AG10803 (cell line): Measurements from ENCODE around the gene DAAM2.
A peak's percentile ranks its signal among the peaks of the same experiment; 100 is the strongest.

Experiments
- DNase-seq: peaks from one replicate; pipeline ENCODE4 v3.0.0; 2010; ENCODE audit warnings: low read depth
- H3K4me3 ChIP-seq: 2 replicates; pipeline ENCODE4 v1.5.1; 2011; ENCODE audit warnings: mild to moderate bottlenecking, low read length, control low read depth
- TF ChIP-seq, protein P1 (sequence below): conservative IDR thresholded peaks from 2 replicates; pipeline ENCODE4 v1.5.1; 2011; ENCODE audit warnings: mild to moderate bottlenecking, low read length, control low read depth, inconsistent platforms

Gene DAAM2

DNA sequence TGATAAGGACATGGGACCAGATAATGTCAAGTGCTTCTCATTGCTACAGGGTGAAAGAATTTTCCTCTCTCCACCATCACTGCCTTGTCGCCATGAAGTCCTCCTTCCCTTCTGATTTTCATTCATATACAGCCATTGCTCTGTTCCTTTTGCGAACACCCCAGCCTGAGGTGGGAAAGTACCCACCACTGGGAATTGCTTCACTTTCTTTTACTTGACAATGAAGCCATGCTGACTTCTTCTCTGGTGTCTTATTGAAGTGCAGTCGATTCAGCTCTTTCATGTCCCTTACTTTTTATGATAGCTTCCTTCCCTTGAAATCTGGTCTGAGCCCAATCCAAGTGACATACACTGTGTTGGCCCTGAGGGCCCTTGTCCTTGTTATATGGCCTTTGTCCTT, 16.2 kb downstream of the DAAM2 start:
- TF ChIP-seq, protein P1, sequence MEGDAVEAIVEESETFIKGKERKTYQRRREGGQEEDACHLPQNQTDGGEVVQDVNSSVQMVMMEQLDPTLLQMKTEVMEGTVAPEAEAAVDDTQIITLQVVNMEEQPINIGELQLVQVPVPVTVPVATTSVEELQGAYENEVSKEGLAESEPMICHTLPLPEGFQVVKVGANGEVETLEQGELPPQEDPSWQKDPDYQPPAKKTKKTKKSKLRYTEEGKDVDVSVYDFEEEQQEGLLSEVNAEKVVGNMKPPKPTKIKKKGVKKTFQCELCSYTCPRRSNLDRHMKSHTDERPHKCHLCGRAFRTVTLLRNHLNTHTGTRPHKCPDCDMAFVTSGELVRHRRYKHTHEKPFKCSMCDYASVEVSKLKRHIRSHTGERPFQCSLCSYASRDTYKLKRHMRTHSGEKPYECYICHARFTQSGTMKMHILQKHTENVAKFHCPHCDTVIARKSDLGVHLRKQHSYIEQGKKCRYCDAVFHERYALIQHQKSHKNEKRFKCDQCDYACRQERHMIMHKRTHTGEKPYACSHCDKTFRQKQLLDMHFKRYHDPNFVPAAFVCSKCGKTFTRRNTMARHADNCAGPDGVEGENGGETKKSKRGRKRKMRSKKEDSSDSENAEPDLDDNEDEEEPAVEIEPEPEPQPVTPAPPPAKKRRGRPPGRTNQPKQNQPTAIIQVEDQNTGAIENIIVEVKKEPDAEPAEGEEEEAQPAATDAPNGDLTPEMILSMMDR: no peak

DNA sequence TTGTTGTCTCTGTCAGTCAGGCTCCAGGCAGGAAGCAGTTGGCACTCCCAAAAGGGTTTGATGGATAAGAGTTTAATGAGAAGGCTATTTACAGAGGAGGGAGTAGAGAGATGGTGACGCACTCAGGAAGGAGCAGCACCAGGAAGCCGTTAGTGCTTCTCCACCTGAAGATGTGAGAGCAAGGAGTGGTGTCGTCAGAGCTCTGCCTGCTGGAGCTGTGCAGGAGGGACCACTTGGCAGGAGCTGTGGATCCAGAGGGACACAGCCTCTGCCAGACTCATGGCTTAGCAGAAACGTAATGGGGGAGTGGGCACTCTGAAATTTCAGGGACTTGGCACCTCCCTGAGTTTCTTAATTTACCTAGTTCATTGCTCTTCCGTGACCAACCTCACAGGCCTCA, 16.8 kb downstream of the DAAM2 start:
- TF ChIP-seq, protein P1: no peak

More for the DNA sequence above, 16.2 kb downstream of the DAAM2 start:
- no peak for DNase-seq
- H3K4me3 ChIP-seq: no peak overlapping the region

DNA sequence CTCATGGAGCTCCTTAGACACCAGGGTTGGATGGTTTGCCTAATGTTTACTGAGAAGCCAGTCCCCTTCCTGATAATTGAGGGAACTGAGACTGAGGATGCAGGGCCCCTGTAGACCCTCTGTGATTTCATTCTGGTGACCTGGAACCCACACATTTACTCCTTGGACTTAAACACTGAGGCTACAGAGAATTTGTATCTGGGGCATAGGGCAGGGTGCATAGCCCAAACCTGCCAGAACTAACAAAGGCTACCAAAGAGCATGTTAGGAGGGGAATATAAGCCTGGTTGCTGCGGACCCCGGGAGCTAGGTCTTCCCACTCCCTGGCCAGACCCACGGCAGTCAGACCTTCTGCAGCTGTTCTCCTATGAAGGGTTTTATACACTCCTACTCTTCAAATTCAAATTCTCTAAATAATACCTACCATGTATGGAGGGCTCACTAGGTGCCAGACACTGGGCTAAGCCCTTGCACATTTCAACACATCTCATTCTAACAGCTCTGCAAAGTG, 19.7 kb downstream of the DAAM2 start:
- TF ChIP-seq, protein P1: no peak
- DNase-seq: no peak
- H3K4me3 ChIP-seq: no peak overlapping the region

More for the DNA sequence above, 16.8 kb downstream of the DAAM2 start:
- no peak overlapping the region for H3K4me3 ChIP-seq
- peak; percentile 34 for DNase-seq

DNA sequence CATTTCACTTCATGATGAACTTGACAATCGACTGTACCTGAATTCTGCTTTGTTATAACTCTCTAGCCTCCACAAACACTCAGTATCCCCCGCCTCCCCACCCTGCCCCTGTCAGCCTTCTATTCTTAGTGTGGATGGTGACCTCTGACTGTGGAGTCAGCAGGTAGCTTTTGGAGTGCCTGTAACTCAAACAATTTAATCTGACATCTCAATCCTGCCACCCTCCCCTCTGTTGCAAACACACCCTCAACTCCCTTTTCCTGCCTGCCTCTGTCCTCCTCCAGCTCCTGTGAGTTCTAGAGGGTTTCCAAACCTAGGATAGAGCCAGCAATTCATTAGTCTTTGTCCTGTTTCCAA, 20.3 kb downstream of the DAAM2 start:
- H3K4me3 ChIP-seq: no peak overlapping the region
- TF ChIP-seq, protein P1: no peak
- DNase-seq: no peak

DNA sequence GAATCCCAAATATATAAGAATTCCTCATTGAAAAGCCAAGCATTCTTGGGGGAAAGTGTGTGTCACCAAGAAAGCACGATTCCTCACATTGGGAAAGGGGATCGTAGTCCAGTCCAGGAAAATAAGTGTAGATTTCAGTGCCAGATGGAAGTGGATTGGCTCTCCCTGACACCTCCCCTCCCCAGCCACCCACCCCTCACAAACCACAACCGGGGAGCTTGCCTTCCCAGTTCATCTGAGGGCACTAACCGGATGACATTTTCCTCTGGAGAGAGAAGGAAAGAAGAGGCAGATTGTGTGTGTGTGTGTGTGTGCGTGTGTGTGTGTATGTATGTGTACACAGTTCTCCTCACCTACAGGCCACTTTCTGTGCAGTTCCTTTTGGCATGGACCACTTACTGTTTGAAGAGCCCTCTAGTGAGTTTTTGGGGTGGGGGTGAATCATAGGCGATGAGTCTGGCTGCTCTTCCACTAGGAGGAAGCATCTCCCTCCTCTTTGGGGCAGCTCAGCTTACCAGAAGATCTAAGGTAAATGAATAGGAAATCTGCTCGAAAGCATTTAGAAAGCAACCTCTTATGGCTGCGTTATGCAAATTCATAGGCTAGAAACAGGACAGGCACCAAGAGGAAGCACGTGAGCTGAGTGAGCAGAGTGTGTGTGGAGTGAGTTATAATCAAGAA, 20.8 kb downstream of the DAAM2 start:
- peak overlapping the region; percentile 31 for H3K4me3 ChIP-seq
- DNase-seq: peak; percentile 99
- TF ChIP-seq, protein P1: peak; percentile 61

DNA sequence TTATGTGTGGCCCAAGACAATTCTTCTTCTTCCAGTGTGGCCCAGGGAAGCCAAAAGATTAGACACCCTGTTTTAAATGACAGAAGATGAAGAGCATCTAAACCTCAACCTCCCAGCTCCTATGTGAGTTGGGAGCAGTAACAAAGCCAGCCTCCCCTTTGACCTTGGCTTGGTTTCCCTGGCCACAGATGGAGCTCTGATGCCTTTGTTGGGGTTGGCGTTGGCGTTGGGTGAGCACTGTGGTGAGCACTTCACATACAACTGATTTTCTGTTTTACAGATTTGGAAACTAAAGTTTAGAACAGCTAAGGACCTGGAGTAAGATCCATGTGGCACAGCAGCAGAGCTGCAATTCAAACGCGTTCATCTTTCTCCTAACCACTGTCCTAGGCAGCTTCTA, 22.1 kb downstream of the DAAM2 start:
- DNase-seq: no peak
- TF ChIP-seq, protein P1: no peak
- H3K4me3 ChIP-seq: no peak overlapping the region

DNA sequence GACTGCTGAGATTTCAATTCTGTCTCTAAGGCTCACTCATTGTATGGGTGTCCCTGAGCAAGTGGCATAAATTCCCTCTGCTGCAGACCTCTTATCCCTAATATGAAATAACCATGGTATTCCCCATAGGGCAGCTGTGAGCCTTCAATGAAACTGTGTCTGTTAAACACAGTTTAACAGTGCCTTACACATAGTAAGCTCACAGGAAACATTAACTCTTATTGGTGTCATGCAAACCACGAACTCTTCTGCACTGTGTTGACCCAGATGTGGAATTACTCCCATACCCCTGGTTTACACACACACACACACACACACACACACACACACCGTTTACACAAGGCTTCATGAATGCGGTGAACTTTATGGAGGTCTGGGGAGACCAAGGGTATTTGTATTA, 23.2 kb downstream of the DAAM2 start:
- no peak overlapping the region for H3K4me3 ChIP-seq
- no peak for DNase-seq
- TF ChIP-seq, protein P1: no peak
